Esophagus squamous epithelium (tissue), 5 donors: Measurements from ENCODE around the gene ADCYAP1. TPM values are rescaled to one million over a fixed set of nuclear protein-coding genes. Genes with fewer than 3 reads are reported as not detected.

Experiments used
- DNase-seq: peaks from one replicate; lab custom pipeline; 2025; lab: John Stamatoyannopoulos, UW
- H3K27ac ChIP-seq, 4 donors: fragments of 200-600 bp; sonication (generic); one replicate each; pipeline ENCODE4 v1.5.1; 2016 to 2019; ENCODE audit warnings: mild to moderate bottlenecking in 1 of 4
- H3K27me3 ChIP-seq, 4 donors: fragments of 200-600 bp; sonication (generic); 1 replicate in 3 of 4; 2 replicates in 1 of 4; pipeline versions ENCODE4 v1.5.1 to v1.6.0; 2017 to 2021; ENCODE audit warnings: antibody characterized with exemption in 1 of 4
- H3K36me3 ChIP-seq, 3 donors: fragments of 200-600 bp; sonication (generic); one replicate each; pipeline ENCODE4 v1.5.1; 2016 to 2019
- H3K4me1 ChIP-seq, 3 donors: fragments of 200-600 bp; sonication (generic); one replicate each; pipeline ENCODE4 v1.5.1; 2017 to 2019
- H3K4me3 ChIP-seq, 4 donors: fragments of 200-600 bp; sonication (generic); 1 replicate in 3 of 4; 2 replicates in 1 of 4; pipeline ENCODE4 v1.5.1; 2016 to 2019; ENCODE audit warnings: mild to moderate bottlenecking in 2 of 4, moderate library complexity in 1 of 4
- H3K9me3 ChIP-seq, 3 donors: fragments of 200-600 bp; sonication (generic); one replicate each; pipeline ENCODE4 v1.5.1; 2016 to 2019
- POLR2A ChIP-seq, 4 donors: fragments of 450-650 bp; IDR thresholded peaks; one replicate each; pipeline ENCODE4 v1.6.1; 2017; ENCODE audit warnings: antibody characterized with exemption in 4 of 4, mild to moderate bottlenecking in 4 of 4, moderate library complexity in 3 of 4
- WGBS, 2 donors: methylation state at CpG; one replicate each; pipeline ENCODE4 v1.1.5; 2018; 5-methylcytosine and 5-hydroxymethylcytosine counted together
- intact Hi-C: fragments of 100-400 bp; cut with DNase I; formaldehyde crosslinking; loops from one replicate; pipeline ENCODE4 v1.15.0; 2022
- total RNA-seq, 4 donors: library from RNA; depleted of rRNA; stranded (reverse); fragments of >200 nt; gene quantifications; one replicate each; pipeline ENCODE4 v1.1.0, GENCODE V29; 2016
- TF ChIP-seq, protein P1 (sequence below), 6 experiments: fragments of 450-650 bp in 4 of 6; fragments of 200-600 bp in 2 of 6; sonication (generic) in 2 of 6; IDR thresholded peaks; one replicate each; pipeline ENCODE4 v1.5.1; 2016 to 2019; ENCODE audit warnings: antibody characterized with exemption in 6 of 6, mild to moderate bottlenecking in 4 of 6, moderate library complexity in 4 of 6
- donor health status: DM: yes; HTN: yes; CAD: no.

ADCYAP1 gene
- total RNA-seq, 4 donors from 2014 or later = 0.29 to 2.7 TPM; not detected in 2

DNA sequence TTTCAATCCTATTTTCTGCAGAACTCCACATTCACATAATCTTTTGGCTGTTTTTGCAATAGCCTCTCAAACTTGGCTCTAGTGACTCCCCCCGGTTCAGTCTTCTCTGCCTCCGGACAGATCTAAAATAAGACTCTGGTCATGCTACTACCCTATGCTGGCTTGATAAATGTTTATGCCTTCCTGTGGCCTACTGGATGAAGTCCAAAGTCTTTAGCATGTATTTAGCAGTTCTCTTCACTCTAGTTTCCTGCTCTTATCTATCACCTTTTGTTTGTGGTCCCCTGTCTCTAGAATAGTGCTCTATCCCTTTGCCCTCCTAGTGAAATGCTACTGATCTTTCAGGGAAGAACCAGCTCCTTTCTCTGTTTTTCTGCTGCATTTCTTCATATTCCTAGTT, 14.4 kb downstream of the ADCYAP1 start:
- DNase-seq = no peak
- Histone ChIP-seq H3K27ac (no peak overlapping the region), H3K4me1 (no peaks in the 10 kb centered on the region), H3K27me3 (peaks cover 0 to 47% (median 0%) of the 10 kb centered on the region in 4 donors), H3K4me3 (no peak overlapping the region), H3K36me3 (no peaks in the 10 kb centered on the region), H3K9me3 (no peaks in the 10 kb centered on the region)
- TF ChIP-seq, protein P1, sequence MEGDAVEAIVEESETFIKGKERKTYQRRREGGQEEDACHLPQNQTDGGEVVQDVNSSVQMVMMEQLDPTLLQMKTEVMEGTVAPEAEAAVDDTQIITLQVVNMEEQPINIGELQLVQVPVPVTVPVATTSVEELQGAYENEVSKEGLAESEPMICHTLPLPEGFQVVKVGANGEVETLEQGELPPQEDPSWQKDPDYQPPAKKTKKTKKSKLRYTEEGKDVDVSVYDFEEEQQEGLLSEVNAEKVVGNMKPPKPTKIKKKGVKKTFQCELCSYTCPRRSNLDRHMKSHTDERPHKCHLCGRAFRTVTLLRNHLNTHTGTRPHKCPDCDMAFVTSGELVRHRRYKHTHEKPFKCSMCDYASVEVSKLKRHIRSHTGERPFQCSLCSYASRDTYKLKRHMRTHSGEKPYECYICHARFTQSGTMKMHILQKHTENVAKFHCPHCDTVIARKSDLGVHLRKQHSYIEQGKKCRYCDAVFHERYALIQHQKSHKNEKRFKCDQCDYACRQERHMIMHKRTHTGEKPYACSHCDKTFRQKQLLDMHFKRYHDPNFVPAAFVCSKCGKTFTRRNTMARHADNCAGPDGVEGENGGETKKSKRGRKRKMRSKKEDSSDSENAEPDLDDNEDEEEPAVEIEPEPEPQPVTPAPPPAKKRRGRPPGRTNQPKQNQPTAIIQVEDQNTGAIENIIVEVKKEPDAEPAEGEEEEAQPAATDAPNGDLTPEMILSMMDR (IDR thresholded peaks at IDR 0.05) = no peak
- TF ChIP-seq POLR2A (IDR thresholded peaks at IDR 0.05) = no peak
- 38 to 51% methylated on average over 2 of the region's 2 CpGs for WGBS, 2 donors
- intact Hi-C loops = no loop called here

DNA sequence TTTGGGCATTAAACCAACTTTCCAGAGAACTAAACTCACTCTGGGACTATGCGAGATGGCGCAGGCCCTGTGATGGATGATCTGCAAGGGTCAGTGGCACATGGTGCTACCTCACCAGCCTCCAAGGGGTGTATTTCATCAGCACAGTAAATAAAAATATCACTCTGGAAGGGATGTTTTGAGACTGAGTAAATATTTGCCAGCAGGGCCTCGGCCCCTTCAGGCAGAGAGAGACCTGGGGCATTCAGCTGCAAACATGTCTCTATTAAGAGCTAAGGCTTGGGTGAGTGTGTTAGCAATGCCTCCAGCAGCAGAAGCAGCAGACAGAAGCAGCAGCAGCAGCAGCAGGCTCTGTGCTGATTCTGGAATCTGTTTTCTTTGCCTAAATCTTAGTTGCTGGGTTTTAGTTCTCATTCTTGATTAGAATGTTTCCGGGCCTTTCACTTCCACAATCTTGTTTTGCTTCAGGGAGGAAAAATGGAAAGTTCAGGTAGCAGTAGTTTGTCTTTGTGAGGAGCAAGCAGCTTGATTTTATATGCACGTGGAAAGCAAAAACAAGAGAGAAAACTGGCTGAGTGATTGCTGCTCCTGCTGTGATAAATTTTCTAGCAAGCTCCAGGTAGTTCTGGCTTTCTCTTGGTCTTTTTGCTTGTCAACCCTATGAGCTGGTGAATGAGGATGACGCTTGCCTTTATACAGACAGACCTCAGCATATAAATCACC, 18.6 kb downstream of the ADCYAP1 start:
- Histone ChIP-seq H3K27ac (no peak overlapping the region), H3K9me3 (no peaks in the 10 kb centered on the region), H3K4me3 (no peak overlapping the region), H3K4me1 (no peaks in the 10 kb centered on the region), H3K36me3 (no peaks in the 10 kb centered on the region), H3K27me3 (peaks cover 0 to 28% (median 0%) of the 10 kb centered on the region in 4 donors)
- intact Hi-C loops = no loop called here
- TF ChIP-seq POLR2A (IDR thresholded peaks at IDR 0.05) = no peak
- TF ChIP-seq, protein P1 (IDR thresholded peaks at IDR 0.05) = no peak
- no peak for DNase-seq
- WGBS, 2 donors = 39 to 52% methylated on average over 6 of the region's 6 CpGs

DNA sequence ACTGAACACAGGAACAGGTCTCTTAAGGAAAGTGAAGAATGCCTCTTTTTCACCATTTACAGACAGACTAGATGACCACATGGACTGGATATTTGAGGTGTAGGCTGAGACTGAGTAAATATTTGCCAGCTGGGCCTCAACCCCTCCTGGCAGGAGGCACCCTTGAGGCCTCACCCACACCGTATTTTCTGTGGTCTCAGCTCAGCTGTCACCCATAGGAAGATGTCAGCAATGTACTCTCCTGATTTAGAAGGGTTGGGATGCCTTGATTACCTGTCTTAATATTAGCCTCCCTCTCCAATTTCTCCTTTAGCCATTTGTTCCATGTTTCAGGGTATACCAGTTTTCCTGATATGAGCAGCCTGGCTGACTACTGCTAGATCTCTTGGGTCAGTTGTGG, 20.3 kb downstream of the ADCYAP1 start:
- no peak overlapping the region for H3K27ac ChIP-seq
- no peak overlapping the region for H3K4me3 ChIP-seq
- intact Hi-C loops = no loop called here
- no peak for TF ChIP-seq POLR2A (IDR thresholded peaks at IDR 0.05)
- TF ChIP-seq, protein P1 (IDR thresholded peaks at IDR 0.05) = no peak
- no peaks in the 10 kb centered on the region for H3K9me3 ChIP-seq
- peaks cover 0 to 16% (median 0%) of the 10 kb centered on the region in 4 donors for H3K27me3 ChIP-seq
- H3K36me3 ChIP-seq = no peaks in the 10 kb centered on the region
- 20 to 33% methylated on average over 1 of the region's 1 CpG for WGBS, 2 donors
- no peak for DNase-seq
- no peaks in the 10 kb centered on the region for H3K4me1 ChIP-seq

DNA sequence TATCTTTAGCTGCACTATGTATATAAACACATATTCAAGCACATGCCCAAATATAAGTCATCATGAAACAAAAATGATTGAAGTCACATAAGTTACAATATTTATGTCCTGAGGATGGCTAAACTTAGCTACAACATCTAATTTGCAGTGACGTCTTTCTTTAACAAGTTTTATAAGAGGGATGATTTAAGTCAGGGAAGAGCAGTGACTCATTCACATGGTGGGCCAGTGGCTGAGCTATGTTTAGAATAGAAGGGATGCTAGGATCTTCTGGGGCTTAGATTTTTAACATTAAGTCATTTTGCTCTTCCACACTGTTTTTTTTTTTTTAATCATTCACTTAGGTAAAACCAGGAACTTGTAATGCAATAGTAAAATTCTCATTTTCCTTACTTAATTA, 22.3 kb downstream of the ADCYAP1 start:
- Histone ChIP-seq H3K27me3 (peaks cover 0 to 17% (median 0%) of the 10 kb centered on the region in 4 donors), H3K4me3 (no peak overlapping the region), H3K27ac (no peak overlapping the region), H3K4me1 (no peaks in the 10 kb centered on the region), H3K36me3 (no peaks in the 10 kb centered on the region), H3K9me3 (no peaks in the 10 kb centered on the region)
- WGBS, 2 donors = 52 to 53% methylated on average over 1 of the region's 1 CpG
- no peak for DNase-seq
- TF ChIP-seq POLR2A (IDR thresholded peaks at IDR 0.05) = no peak
- TF ChIP-seq, protein P1 (IDR thresholded peaks at IDR 0.05) = no peak
- intact Hi-C loops = no loop called here

DNA sequence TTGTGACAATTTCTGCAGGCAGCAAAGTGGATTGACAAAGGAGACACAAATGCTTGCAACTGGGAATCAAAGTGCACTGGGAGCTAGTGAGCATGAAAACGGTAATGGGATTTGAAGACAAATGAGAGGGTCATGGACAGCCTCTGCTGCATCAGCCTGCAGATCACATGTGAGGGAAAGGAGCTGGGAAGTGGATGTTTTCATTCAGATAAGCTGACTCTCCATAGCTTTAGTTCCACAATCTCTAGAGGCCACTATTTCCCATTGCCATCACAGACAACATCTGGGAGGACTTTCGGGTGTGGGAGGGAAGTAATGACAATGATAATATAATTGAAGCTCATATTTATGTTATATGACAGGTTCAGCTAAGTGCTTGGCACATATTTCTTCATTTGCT, 28.4 kb downstream of the ADCYAP1 start:
- intact Hi-C loops = no loop called here
- peaks cover 0 to 11% (median 0%) of the 10 kb centered on the region in 4 donors for H3K27me3 ChIP-seq
- WGBS, 2 donors = 43 to 48% methylated on average over 2 of the region's 2 CpGs
- TF ChIP-seq, protein P1 (IDR thresholded peaks at IDR 0.05) = no peak
- TF ChIP-seq POLR2A (IDR thresholded peaks at IDR 0.05) = no peak
- no peak overlapping the region for H3K4me3 ChIP-seq
- H3K9me3 ChIP-seq = no peaks in the 10 kb centered on the region
- no peaks in the 10 kb centered on the region for H3K36me3 ChIP-seq
- DNase-seq = no peak
- H3K27ac ChIP-seq = no peak overlapping the region
- H3K4me1 ChIP-seq = no peaks in the 10 kb centered on the region
